A673 (cell line): ENCODE measurements around the gene IKBIP. TPM values are rescaled to one million over a fixed set of nuclear protein-coding genes. Genes with fewer than 3 reads are reported as not detected.

ENCODE experiments used
- BruUV-seq: library from RNA; stranded (reverse); fragments of 400-500 nt; replicated peaks from 2 replicates; lab custom pipeline; 2021; lab: Mats Ljungman, UMichigan
- CTCF ChIA-PET: fragments of 300-600 bp; sonication (Branson Sonifier 250); formaldehyde crosslinking; loops from one replicate; lab custom pipeline; 2022; ENCODE audit warnings: antibody characterized with exemption; lab: Charles Lee
- POLR2A ChIA-PET: fragments of 300-600 bp; sonication (Branson Sonifier 250); formaldehyde crosslinking; loops from one replicate; lab custom pipeline; 2022; ENCODE audit warnings: antibody characterized with exemption; ENCODE audit not compliant: low non-redundant PET; lab: Charles Lee
- DNase-seq: peaks from one replicate; pipeline ENCODE4 v3.0.0-alpha.2; 2015; ENCODE audit warnings: low spot score
- H3K27ac ChIP-seq: fragments of 200-600 bp; sonication (generic); 2 replicates; pipeline ENCODE4 v1.5.1; 2016; ENCODE audit warnings: mixed run types, low read depth, mild to moderate bottlenecking, mixed read lengths, antibody characterized with exemption, low read length; ENCODE audit not compliant: poor library complexity, severe bottlenecking
- H3K27me3 ChIP-seq: fragments of 200-600 bp; sonication (generic); replicated peaks from 2 replicates; pipeline ENCODE4 v1.6.1; 2017; ENCODE audit warnings: mixed run types, low read depth, mild to moderate bottlenecking, mixed read lengths, antibody characterized with exemption, low read length; ENCODE audit not compliant: insufficient read depth, poor library complexity
- H3K36me3 ChIP-seq: fragments of 200-600 bp; sonication (generic); 2 replicates; pipeline ENCODE4 v1.6.1; 2016; ENCODE audit warnings: mixed run types, mild to moderate bottlenecking, mixed read lengths, antibody characterized with exemption, low read length; ENCODE audit not compliant: insufficient read depth, poor library complexity, severe bottlenecking
- H3K4me1 ChIP-seq: fragments of 200-600 bp; sonication (generic); 2 replicates; pipeline ENCODE4 v1.6.1; 2017; ENCODE audit warnings: mixed run types, mild to moderate bottlenecking, mixed read lengths, antibody characterized with exemption, low read length; ENCODE audit not compliant: insufficient read depth, poor library complexity, severe bottlenecking
- H3K4me3 ChIP-seq: fragments of 200-600 bp; sonication (generic); 2 replicates; pipeline ENCODE4 v1.5.1; 2016; ENCODE audit warnings: low read depth, mixed run types, mild to moderate bottlenecking, mixed read lengths, low read length; ENCODE audit not compliant: poor library complexity, severe bottlenecking
- H3K9me3 ChIP-seq: fragments of 200-600 bp; sonication (generic); 2 replicates; pipeline ENCODE4 v1.6.1; 2016; ENCODE audit warnings: mixed run types, low read depth, mild to moderate bottlenecking, mixed read lengths, antibody characterized with exemption, low read length; ENCODE audit not compliant: poor library complexity, severe bottlenecking
- CTCF ChIP-seq: fragments of 300-800, 200-600 bp; sonication (generic); conservative IDR thresholded peaks from 2 replicates; pipeline ENCODE4 v1.5.1; 2017; ENCODE audit warnings: low read depth, mild to moderate bottlenecking, antibody characterized with exemption, low read length, moderate library complexity, mixed read lengths
- EZH2 ChIP-seq: fragments of 200-600 bp; sonication (generic); IDR thresholded peaks from 2 replicates; pipeline ENCODE4 v1.6.1; 2017; ENCODE audit warnings: borderline replicate concordance, low read depth, mild to moderate bottlenecking, mixed read lengths, antibody characterized with exemption, low read length; ENCODE audit not compliant: poor library complexity, severe bottlenecking
- intact Hi-C: fragments of 100-400 bp; cut with micrococcal nuclease; formaldehyde crosslinking; loops from one replicate; pipeline ENCODE4 v1.10.0; 2022; ENCODE audit not compliant: unreplicated experiment
- total RNA-seq: library from RNA; stranded (reverse); gene quantifications from 2 replicates; pipeline ENCODE4 v1.2.3, GENCODE V29; 2021

Gene IKBIP
- total RNA-seq, 1 experiment from 2014 or later = 23.2 TPM

DNA sequence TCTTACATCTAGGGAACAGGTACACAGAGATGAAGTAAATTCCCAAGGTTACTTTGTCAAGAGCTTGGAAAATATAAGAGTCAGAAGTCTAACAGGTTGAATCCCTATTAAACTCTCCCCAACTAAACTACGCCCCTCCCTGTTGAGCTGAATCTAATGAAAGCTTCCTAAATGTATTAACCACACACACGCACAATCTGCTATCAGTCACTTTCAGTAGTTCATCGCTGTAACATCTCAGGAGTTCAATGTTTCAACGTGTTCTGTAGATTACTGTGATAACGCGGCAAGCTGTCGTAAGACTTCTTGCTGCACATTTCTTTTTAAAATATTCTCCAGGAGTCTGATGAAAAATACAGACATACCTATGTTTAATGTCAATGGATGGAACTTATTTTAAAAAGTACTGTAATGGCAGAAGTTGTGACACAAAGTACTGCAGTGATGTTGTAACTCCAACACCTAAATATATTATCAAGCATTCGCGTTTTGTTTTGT lies 51.7 kb downstream of the IKBIP start:
- Histone ChIP-seq H3K4me3 (peak overlapping the region; percentile 96), H3K4me1 (peaks cover 12% of the 10 kb centered on the region), H3K36me3 (peaks cover 29% of the 10 kb centered on the region), H3K9me3 (no peaks in the 10 kb centered on the region), H3K27ac (peak overlapping the region; percentile 94), H3K27me3 (no peaks in the 10 kb centered on the region)
- BruUV-seq = TSS peak; percentile 100
- intact Hi-C loops = no loop called here
- no peak for TF ChIP-seq CTCF
- no peak for TF ChIP-seq EZH2
- CTCF ChIA-PET = interaction anchor here (0.7 kb wide), 1 partner anchor 451 kb away, joined by 3 read pairs; no protein-coding TSS in a partner anchor
- POLR2A ChIA-PET = interaction anchor here (0.6 kb wide), 3 partner anchors 172 to 345 kb away, joined by 3 to 4 read pairs (median 3); no protein-coding TSS in a partner anchor
- no peak for DNase-seq

DNA sequence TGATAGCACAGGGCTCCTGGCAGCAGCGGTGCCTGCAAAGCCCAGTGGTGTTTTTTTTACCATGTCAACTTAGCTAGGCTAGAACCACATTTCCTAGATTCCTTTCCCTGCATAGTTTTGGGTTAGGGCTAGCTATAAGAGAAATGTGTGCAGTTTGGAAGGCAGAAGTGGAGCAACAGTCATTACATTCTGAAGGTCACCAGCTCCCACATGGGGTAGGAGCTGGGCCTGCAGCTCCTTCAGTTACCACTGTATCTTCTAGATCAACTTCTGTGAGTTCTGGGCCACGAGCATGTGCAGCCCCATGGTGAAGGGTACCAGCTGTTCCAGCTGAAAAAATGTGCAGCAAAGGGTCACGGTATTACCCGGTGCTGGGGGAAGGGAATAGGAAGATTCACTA lies 53.4 kb downstream of the IKBIP start:
- ChIA-PET CTCF (interaction anchor here (1.1 kb wide), 1 partner anchor 24 kb away, joined by 4 read pairs; no protein-coding TSS in a partner anchor), POLR2A (no interaction called here)
- no peak overlapping the region for H3K4me3 ChIP-seq
- intact Hi-C loops = no loop called here
- H3K4me1 ChIP-seq = peaks cover 12% of the 10 kb centered on the region
- BruUV-seq = no TSS peak
- H3K36me3 ChIP-seq = peaks cover 12% of the 10 kb centered on the region
- no peaks in the 10 kb centered on the region for H3K27me3 ChIP-seq
- no peak overlapping the region for H3K27ac ChIP-seq
- H3K9me3 ChIP-seq = no peaks in the 10 kb centered on the region
- TF ChIP-seq CTCF = no peak
- no peak for TF ChIP-seq EZH2
- no peak for DNase-seq

- no peak for DNase-seq
- H3K36me3 ChIP-seq = no peaks in the 10 kb centered on the region
- ChIA-PET CTCF (no interaction called here), POLR2A (no interaction called here)
- H3K4me1 ChIP-seq = no peaks in the 10 kb centered on the region
- TF ChIP-seq EZH2 (no peak), CTCF (no peak)
- no TSS peak for BruUV-seq
- H3K4me3 ChIP-seq = no peak overlapping the region
- no peaks in the 10 kb centered on the region for H3K27me3 ChIP-seq
- no peaks in the 10 kb centered on the region for H3K9me3 ChIP-seq
- intact Hi-C loops = no loop called here
- no peak overlapping the region for H3K27ac ChIP-seq
Observed at GRCh38 chr12:98587084-98587483, 57.5 kb downstream of the IKBIP start.
